ENCODE data around the gene GALNT13.

Gene GALNT13

DNA sequence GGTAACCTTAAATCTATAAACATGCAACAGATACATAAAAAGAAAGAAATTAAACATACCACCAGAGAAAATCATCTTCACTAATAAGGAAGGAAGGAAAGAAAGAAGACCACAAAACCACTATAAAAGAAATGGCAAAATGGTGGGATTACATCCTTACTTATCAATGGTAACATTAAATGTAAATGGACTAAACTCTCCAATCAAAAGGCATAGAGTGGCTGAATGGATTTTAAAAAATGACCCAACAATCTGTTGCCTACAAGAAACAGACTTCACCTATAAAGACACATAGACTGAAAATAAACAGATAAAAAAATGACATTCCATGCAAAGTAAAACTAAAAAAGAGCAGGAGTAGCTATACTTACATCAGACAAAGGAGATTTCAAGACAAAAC is 195.4 kb downstream of the GALNT13 start:
- Histone ChIP-seq H4K20me1 (ENCODE audit: insufficient read depth, low read length) (no peaks in the 10 kb centered on the region), H2AFZ (ENCODE audit: low read length) (no peak overlapping the region), H3K27ac (ENCODE audit: low read length) (no peak overlapping the region), H3K4me1 (ENCODE audit: low read length) (no peaks in the 10 kb centered on the region), H3K4me2 (ENCODE audit: low read depth, low read length) (no peak overlapping the region), H3K4me3 (ENCODE audit: low read length) (no peak overlapping the region), H3F3A (ENCODE audit: insufficient read depth, low read length) (no peaks in the 10 kb centered on the region), H3K9ac (ENCODE audit: low read length) (no peak overlapping the region), H3K36me3 (replicated peaks; ENCODE audit: insufficient read depth, low read length) (no peaks in the 10 kb centered on the region), H3K79me2 (ENCODE audit: low read length) (no peaks in the 10 kb centered on the region), H3K9me3 (replicated peaks; ENCODE audit: insufficient read depth, low read length) (no peaks in the 10 kb centered on the region), H3K9me2 (replicated peaks; ENCODE audit: insufficient read depth, low read length) (no peaks in the 10 kb centered on the region), H3K27me3 (replicated peaks; ENCODE audit: insufficient read depth, low read length) (no peaks in the 10 kb centered on the region)
- no peak for TF ChIP-seq EZH2phosphoT487 (IDR thresholded peaks at IDR 0.05; ENCODE audit: low read length)
- TF ChIP-seq, protein P1, sequence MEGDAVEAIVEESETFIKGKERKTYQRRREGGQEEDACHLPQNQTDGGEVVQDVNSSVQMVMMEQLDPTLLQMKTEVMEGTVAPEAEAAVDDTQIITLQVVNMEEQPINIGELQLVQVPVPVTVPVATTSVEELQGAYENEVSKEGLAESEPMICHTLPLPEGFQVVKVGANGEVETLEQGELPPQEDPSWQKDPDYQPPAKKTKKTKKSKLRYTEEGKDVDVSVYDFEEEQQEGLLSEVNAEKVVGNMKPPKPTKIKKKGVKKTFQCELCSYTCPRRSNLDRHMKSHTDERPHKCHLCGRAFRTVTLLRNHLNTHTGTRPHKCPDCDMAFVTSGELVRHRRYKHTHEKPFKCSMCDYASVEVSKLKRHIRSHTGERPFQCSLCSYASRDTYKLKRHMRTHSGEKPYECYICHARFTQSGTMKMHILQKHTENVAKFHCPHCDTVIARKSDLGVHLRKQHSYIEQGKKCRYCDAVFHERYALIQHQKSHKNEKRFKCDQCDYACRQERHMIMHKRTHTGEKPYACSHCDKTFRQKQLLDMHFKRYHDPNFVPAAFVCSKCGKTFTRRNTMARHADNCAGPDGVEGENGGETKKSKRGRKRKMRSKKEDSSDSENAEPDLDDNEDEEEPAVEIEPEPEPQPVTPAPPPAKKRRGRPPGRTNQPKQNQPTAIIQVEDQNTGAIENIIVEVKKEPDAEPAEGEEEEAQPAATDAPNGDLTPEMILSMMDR (IDR thresholded peaks at IDR 0.05; ENCODE audit: low read length): no peak
- TF ChIP-seq EZH2 (optimal IDR thresholded peaks at IDR 0.05; ENCODE audit: low read depth, low read length): no peak
- DNase-seq: no peak

DNA sequence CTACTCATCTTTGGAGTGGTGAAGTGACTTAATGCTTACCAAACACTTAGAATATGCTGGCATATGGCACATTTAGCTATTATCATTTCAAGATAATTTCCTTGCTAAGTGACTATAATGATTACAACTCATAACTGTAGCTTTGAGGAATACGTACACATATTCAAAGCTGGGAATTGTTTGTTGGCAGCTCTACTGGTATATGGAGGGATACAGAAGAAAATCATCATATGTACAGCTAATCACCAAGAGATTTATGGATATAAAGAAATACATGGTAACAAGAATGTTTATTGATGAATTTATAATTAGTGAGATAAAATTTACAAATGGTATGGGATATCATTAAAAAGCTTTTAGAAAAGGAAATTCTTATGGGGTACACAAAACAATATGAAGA is 207.2 kb downstream of the GALNT13 start:
- H3K4me1 ChIP-seq (ENCODE audit: low read length): no peaks in the 10 kb centered on the region
- H3K9ac ChIP-seq (ENCODE audit: low read length): no peak overlapping the region
- H3K36me3 ChIP-seq (replicated peaks; ENCODE audit: insufficient read depth, low read length): no peaks in the 10 kb centered on the region
- no peak overlapping the region for H3K4me3 ChIP-seq (ENCODE audit: low read length)
- no peaks in the 10 kb centered on the region for H3F3A ChIP-seq (ENCODE audit: insufficient read depth, low read length)
- H4K20me1 ChIP-seq (ENCODE audit: insufficient read depth, low read length): no peaks in the 10 kb centered on the region
- no peak overlapping the region for H3K4me2 ChIP-seq (ENCODE audit: low read depth, low read length)
- H3K27ac ChIP-seq (ENCODE audit: low read length): no peak overlapping the region
- H3K79me2 ChIP-seq (ENCODE audit: low read length): no peaks in the 10 kb centered on the region
- no peak overlapping the region for H2AFZ ChIP-seq (ENCODE audit: low read length)
- no peaks in the 10 kb centered on the region for H3K27me3 ChIP-seq (replicated peaks; ENCODE audit: insufficient read depth, low read length)
- DNase-seq: no peak
- H3K9me2 ChIP-seq (replicated peaks; ENCODE audit: insufficient read depth, low read length): no peaks in the 10 kb centered on the region
- no peak for TF ChIP-seq EZH2phosphoT487 (IDR thresholded peaks at IDR 0.05; ENCODE audit: low read length)
- TF ChIP-seq, protein P1 (IDR thresholded peaks at IDR 0.05; ENCODE audit: low read length): no peak
- TF ChIP-seq EZH2 (optimal IDR thresholded peaks at IDR 0.05; ENCODE audit: low read depth, low read length): no peak
- no peaks in the 10 kb centered on the region for H3K9me3 ChIP-seq (replicated peaks; ENCODE audit: insufficient read depth, low read length)

DNA sequence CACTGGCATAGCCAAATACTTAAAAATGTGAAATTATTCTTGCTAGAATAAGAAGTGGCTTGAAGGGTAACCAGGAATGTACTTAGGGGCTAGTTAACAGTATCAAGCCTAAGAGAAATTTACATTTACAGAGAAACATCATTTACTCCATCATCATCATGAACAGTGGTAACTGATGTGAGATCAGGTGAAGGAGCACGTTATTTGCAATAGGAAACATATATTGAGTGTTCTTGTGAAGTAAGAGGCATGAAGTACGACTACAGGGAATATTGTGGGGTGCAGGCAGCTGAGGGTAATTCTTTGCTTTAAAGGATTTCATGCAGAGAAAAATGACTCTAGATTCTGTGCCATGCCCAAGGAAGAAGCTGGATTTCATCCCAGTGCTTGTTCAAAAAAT is 220.8 kb downstream of the GALNT13 start:
- DNase-seq: no peak
- Histone ChIP-seq H3K9ac (ENCODE audit: low read length) (no peak overlapping the region), H3K27ac (ENCODE audit: low read length) (no peak overlapping the region), H3K4me1 (ENCODE audit: low read length) (no peaks in the 10 kb centered on the region), H3K4me3 (ENCODE audit: low read length) (no peak overlapping the region), H3K4me2 (ENCODE audit: low read depth, low read length) (no peak overlapping the region), H3K36me3 (replicated peaks; ENCODE audit: insufficient read depth, low read length) (no peaks in the 10 kb centered on the region), H3K27me3 (replicated peaks; ENCODE audit: insufficient read depth, low read length) (no peaks in the 10 kb centered on the region), H3K79me2 (ENCODE audit: low read length) (no peaks in the 10 kb centered on the region), H3K9me3 (replicated peaks; ENCODE audit: insufficient read depth, low read length) (no peaks in the 10 kb centered on the region), H2AFZ (ENCODE audit: low read length) (no peak overlapping the region), H4K20me1 (ENCODE audit: insufficient read depth, low read length) (no peaks in the 10 kb centered on the region), H3K9me2 (replicated peaks; ENCODE audit: insufficient read depth, low read length) (no peaks in the 10 kb centered on the region), H3F3A (ENCODE audit: insufficient read depth, low read length) (no peaks in the 10 kb centered on the region)
- no peak for TF ChIP-seq EZH2 (optimal IDR thresholded peaks at IDR 0.05; ENCODE audit: low read depth, low read length)
- no peak for TF ChIP-seq EZH2phosphoT487 (IDR thresholded peaks at IDR 0.05; ENCODE audit: low read length)
- TF ChIP-seq, protein P1 (IDR thresholded peaks at IDR 0.05; ENCODE audit: low read length): no peak

Data from MM.1S (cell line).